Panc1 (cell line): ENCODE results near the gene SYT17.

Experiments used
- POLR2AphosphoS5 ChIP-seq: IDR thresholded peaks from 2 replicates; pipeline ENCODE4 v1.6.1; 2012; ENCODE audit warnings: mild to moderate bottlenecking, low read depth, low read length, moderate library complexity
- SIN3A ChIP-seq: IDR thresholded peaks from 2 replicates; pipeline ENCODE4 v1.6.1; 2012; ENCODE audit warnings: low read depth, mild to moderate bottlenecking, low read length, moderate library complexity, borderline replicate concordance; ENCODE audit not compliant: insufficient read depth
- TCF7L2 ChIP-seq: IDR thresholded peaks from 2 replicates; pipeline ENCODE4 v1.6.1; 2011; ENCODE audit warnings: mild to moderate bottlenecking, low read depth, low read length, inconsistent platforms
- TF ChIP-seq, protein P1 (sequence below): fragments of 450-650 bp; IDR thresholded peaks from 2 replicates; pipeline ENCODE4 v1.5.1; 2017; ENCODE audit warnings: mild to moderate bottlenecking
- TF ChIP-seq, protein P2 (sequence below), 2 experiments: IDR thresholded peaks; 2 replicates each; pipeline ENCODE4 v1.6.1; 2011 to 2012; ENCODE audit warnings: low read depth in 2 of 2, control low read depth in 1 of 2, low read length in 1 of 2, mild to moderate bottlenecking in 1 of 2, moderate library complexity in 1 of 2; ENCODE audit not compliant: insufficient read depth in 1 of 2

DNA sequence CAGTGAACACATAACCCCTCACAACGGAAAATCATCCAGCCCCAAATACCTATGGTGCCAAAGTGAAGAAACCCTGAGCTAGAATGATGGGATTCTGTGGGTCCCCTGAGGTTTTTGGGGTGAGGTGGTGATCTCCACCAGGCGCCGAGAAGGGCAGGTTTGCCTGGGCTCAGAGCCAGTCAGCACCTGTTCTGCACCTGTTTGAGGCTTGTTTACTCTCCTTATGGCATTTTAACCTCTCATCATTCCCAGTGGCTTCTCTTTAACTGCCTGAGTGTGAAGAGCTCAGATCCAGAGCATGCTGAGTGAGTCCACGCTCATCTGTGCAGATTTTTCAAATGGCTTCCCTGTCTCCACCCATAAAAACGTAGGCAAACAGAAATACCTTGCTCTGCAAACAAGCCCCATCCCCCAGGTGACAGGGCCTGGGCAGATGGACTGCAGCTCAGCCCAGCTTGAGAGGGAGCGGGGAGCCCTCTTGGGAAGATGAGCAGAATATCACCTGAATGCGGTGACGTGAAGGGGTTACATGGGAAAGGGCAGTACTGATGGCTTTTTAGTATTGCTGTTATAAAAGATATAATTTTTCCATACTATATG lies 77.4 kb downstream of the SYT17 start:
- TF ChIP-seq POLR2AphosphoS5: no peak
- TF ChIP-seq, protein P1, sequence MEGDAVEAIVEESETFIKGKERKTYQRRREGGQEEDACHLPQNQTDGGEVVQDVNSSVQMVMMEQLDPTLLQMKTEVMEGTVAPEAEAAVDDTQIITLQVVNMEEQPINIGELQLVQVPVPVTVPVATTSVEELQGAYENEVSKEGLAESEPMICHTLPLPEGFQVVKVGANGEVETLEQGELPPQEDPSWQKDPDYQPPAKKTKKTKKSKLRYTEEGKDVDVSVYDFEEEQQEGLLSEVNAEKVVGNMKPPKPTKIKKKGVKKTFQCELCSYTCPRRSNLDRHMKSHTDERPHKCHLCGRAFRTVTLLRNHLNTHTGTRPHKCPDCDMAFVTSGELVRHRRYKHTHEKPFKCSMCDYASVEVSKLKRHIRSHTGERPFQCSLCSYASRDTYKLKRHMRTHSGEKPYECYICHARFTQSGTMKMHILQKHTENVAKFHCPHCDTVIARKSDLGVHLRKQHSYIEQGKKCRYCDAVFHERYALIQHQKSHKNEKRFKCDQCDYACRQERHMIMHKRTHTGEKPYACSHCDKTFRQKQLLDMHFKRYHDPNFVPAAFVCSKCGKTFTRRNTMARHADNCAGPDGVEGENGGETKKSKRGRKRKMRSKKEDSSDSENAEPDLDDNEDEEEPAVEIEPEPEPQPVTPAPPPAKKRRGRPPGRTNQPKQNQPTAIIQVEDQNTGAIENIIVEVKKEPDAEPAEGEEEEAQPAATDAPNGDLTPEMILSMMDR: no peak
- TF ChIP-seq, protein P2, sequence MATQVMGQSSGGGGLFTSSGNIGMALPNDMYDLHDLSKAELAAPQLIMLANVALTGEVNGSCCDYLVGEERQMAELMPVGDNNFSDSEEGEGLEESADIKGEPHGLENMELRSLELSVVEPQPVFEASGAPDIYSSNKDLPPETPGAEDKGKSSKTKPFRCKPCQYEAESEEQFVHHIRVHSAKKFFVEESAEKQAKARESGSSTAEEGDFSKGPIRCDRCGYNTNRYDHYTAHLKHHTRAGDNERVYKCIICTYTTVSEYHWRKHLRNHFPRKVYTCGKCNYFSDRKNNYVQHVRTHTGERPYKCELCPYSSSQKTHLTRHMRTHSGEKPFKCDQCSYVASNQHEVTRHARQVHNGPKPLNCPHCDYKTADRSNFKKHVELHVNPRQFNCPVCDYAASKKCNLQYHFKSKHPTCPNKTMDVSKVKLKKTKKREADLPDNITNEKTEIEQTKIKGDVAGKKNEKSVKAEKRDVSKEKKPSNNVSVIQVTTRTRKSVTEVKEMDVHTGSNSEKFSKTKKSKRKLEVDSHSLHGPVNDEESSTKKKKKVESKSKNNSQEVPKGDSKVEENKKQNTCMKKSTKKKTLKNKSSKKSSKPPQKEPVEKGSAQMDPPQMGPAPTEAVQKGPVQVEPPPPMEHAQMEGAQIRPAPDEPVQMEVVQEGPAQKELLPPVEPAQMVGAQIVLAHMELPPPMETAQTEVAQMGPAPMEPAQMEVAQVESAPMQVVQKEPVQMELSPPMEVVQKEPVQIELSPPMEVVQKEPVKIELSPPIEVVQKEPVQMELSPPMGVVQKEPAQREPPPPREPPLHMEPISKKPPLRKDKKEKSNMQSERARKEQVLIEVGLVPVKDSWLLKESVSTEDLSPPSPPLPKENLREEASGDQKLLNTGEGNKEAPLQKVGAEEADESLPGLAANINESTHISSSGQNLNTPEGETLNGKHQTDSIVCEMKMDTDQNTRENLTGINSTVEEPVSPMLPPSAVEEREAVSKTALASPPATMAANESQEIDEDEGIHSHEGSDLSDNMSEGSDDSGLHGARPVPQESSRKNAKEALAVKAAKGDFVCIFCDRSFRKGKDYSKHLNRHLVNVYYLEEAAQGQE (IDR thresholded peaks at IDR 0.05; ENCODE audit: insufficient read depth in 1 of 2, low read depth in 2 of 2, low read length in 1 of 2): no peak
- TF ChIP-seq TCF7L2: no peak
- no peak for TF ChIP-seq SIN3A
